ENCODE measurements around the gene ARL6IP1.
"Not testable (repeated sequence)": the region's sequence is repeated elsewhere in the genome, so short reads cannot be mapped to it uniquely, and the experiment has no call there.

Gene ARL6IP1

DNA sequence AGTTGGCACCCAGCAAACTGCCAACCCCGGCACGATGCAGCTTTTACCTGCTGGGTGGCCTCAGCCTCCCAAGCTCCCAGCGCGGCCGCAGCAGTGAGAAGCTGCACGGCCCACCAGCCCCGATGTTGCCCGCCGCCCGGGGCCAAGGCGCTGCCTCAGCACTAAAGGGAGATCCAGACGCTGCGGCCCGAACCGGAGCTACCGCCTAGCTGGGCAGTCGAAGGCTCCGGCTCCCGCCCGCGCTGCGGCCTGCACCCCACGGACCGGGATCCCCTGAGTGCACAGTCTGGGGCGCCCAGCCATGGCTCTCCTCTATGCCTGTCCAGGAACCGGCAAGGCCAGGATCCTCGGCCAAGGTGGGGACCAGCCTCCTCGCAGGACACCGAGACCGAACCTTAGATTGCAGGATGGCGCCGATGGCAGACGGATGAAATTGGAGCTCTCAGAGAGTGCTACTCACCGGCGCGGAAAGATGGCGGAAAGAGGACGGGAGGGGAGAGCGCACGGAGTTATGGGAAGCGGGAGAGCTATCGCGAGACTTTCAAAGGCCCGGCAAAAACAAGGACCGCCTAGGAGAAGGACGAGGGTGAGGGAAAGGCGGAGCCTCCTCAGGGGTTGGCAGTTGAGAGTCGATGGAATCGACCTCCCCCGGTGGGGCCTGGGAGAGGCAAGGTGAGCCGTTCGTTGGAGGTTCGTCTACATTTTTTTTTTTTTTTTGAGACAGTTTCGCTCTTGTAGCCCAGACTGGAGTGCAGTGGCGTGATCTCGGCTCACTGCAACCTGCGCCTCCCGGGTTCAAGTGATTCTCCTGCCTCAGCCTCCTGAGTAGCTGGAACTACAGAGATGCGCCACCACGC lies 11.3 kb downstream of the ARL6IP1 start, which contains the start of gene RPS15A:
Gene RPS15A, minus strand, starts transcription at position 485 of the 857 bp plus-strand sequence. CDS start 1,221 bp downstream, outside the sequence.
- Histone ChIP-seq H3K36me3 (replicated peaks) (peaks cover 89% of the 10 kb centered on the region), H3K4me1 (peaks cover 27% of the 10 kb centered on the region), H3K4me3 (peak within 1 kb of the TSS; percentile 95), H3K9me3 (no peaks in the 10 kb centered on the region; the same call in 1 of the 2 replicates), H3K27me3 (ENCODE audit: low read depth) (no peaks in the 10 kb centered on the region)
- peak; percentile 97 for DNase-seq (ENCODE audit: low spot score in 2 of 2)
- in situ Hi-C loops (cut with MboI; ENCODE audit: low sequenced_read_pairs) = no loop called here

DNA sequence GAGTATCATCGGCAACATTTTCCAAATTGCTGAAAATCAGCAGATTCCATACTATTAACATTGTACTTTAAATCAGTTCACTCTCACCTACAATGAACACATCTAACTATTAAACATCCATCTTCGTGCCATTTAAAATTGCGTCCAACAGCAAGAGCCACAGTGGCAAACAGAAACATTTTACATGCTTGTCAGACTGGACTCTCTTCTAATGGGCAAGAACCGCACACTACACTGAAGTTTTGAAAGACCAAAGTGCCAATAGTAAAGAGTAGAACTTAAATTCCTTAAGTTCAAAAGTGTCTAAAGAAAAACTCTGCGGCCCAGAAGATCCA lies 11.9 kb downstream of the ARL6IP1 start:
- DNase-seq (ENCODE audit: low spot score in 2 of 2) = no peak
- in situ Hi-C loops (cut with MboI; ENCODE audit: low sequenced_read_pairs) = no loop called here

DNA sequence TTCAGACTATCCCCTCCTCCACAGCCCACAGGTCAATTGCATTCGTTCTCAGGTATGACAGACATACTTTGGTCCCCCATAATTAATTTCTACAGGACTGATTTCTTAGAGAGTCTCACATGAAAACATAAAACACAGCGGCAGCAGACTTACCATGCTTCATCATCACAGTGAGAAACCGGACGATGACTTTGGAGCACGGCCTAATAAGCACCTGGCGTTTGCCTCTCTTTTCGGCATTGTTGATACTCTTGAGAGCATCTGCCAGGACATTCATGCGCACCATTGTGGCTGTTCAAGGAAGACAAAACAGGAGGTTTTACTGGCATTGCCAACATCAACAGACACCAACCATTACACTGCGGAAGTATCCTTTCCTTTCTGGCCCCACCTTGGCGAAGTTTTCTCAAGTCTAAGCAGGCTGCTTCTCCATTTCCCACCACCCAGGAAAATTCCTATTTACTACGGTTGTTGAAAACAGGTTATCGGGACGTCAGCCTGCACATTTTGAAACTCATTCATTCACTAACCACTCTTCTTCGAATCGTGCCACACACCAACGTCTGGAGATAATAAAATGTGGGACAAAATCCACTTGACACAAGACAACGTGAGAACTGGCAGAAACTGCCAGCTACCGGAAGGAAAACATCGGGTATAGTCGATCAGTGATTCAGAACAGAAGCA lies 12.4 kb downstream of the ARL6IP1 start:
- no peaks in the 10 kb centered on the region; the same call in 1 of the 2 replicates for H3K9me3 ChIP-seq
- H3K27me3 ChIP-seq (ENCODE audit: low read depth) = no peaks in the 10 kb centered on the region
- in situ Hi-C loops (cut with MboI; ENCODE audit: low sequenced_read_pairs) = no loop called here
- peaks cover 89% of the 10 kb centered on the region for H3K36me3 ChIP-seq (replicated peaks)
- H3K4me3 ChIP-seq = peak overlapping the region; percentile 95
- no peak for DNase-seq (ENCODE audit: low spot score in 2 of 2)
- H3K4me1 ChIP-seq = peaks cover 27% of the 10 kb centered on the region

More for the DNA sequence above, 11.9 kb downstream of the ARL6IP1 start:
- H3K4me1 ChIP-seq = peaks cover 27% of the 10 kb centered on the region
- H3K27me3 ChIP-seq (ENCODE audit: low read depth) = no peaks in the 10 kb centered on the region
- peaks cover 89% of the 10 kb centered on the region for H3K36me3 ChIP-seq (replicated peaks)
- peak overlapping the region; percentile 95 for H3K4me3 ChIP-seq
- H3K9me3 ChIP-seq = no peaks in the 10 kb centered on the region; the same call in 1 of the 2 replicates

GRCh38 chr16:18784917-18785623 lies 16.3 kb downstream of the ARL6IP1 start:
- DNase-seq (ENCODE audit: low spot score in 2 of 2) = no peak
- no peaks in the 10 kb centered on the region for H3K27me3 ChIP-seq (ENCODE audit: low read depth)
- in situ Hi-C loops (cut with MboI; ENCODE audit: low sequenced_read_pairs) = no loop called here
- no peaks in the 10 kb centered on the region for H3K9me3 ChIP-seq
- peaks cover 78% of the 10 kb centered on the region for H3K36me3 ChIP-seq (replicated peaks)
- H3K4me3 ChIP-seq = no peak overlapping the region
- H3K4me1 ChIP-seq = peaks cover 27% of the 10 kb centered on the region

- Histone ChIP-seq H3K4me1 (peaks cover 27% of the 10 kb centered on the region), H3K4me3 (no peak overlapping the region), H3K36me3 (replicated peaks) (peaks cover 65% of the 10 kb centered on the region), H3K27me3 (ENCODE audit: low read depth) (no peaks in the 10 kb centered on the region), H3K9me3 (no peaks in the 10 kb centered on the region)
- in situ Hi-C loops (cut with MboI; ENCODE audit: low sequenced_read_pairs) = no loop called here
- no peak for DNase-seq (ENCODE audit: low spot score in 2 of 2)
Observed at GRCh38 chr16:18783430-18784341, 17.7 kb downstream of the ARL6IP1 start.

- DNase-seq (ENCODE audit: low spot score in 2 of 2) = no peak
- in situ Hi-C loops (cut with MboI; ENCODE audit: low sequenced_read_pairs) = no loop called here
- H3K4me1 ChIP-seq = peaks cover 24% of the 10 kb centered on the region
- no peaks in the 10 kb centered on the region for H3K27me3 ChIP-seq (ENCODE audit: low read depth)
- peaks cover 58% of the 10 kb centered on the region for H3K36me3 ChIP-seq (replicated peaks)
- no peaks in the 10 kb centered on the region for H3K9me3 ChIP-seq
- no peak overlapping the region for H3K4me3 ChIP-seq
Observed at GRCh38 chr16:18782697-18783429, 18.5 kb downstream of the ARL6IP1 start.

DNA sequence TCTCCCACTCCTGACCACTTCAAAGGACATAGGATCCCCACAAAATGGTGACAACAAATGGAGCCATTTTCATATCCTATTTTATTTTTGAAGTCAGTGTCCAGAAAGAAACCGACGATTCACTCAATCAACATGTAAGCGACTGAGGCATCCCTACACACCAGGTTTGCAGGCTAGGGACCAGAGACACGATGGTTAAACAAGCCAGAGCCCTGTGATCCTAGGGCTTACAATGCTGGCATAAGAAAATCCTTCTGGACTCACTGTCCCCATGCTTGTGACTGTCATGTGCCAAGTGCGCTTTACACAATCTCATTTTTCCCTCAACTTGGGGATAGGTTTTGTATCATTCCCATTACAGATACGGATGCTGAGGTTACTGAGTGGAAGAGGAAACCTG lies 20.1 kb downstream of the ARL6IP1 start:
- H3K36me3 ChIP-seq (replicated peaks) = peaks cover 50% of the 10 kb centered on the region
- in situ Hi-C loops (cut with MboI; ENCODE audit: low sequenced_read_pairs); H3K9me3 ChIP-seq; DNase-seq (ENCODE audit: low spot score in 2 of 2); H3K4me3 ChIP-seq; H3K27me3 ChIP-seq (ENCODE audit: low read depth): not testable (repeated sequence)
- peaks cover 17% of the 10 kb centered on the region for H3K4me1 ChIP-seq

GRCh38 chr16:18780460-18781026 lies 20.8 kb downstream of the ARL6IP1 start:
- DNase-seq (ENCODE audit: low spot score in 2 of 2); H3K9me3 ChIP-seq; H3K27me3 ChIP-seq (ENCODE audit: low read depth); in situ Hi-C loops (cut with MboI; ENCODE audit: low sequenced_read_pairs); H3K4me3 ChIP-seq: not testable (repeated sequence)
- Histone ChIP-seq H3K4me1 (peaks cover 13% of the 10 kb centered on the region), H3K36me3 (replicated peaks) (peaks cover 43% of the 10 kb centered on the region)

GRCh38 chr16:18777664-18778063 lies 23.7 kb downstream of the ARL6IP1 start:
- in situ Hi-C loops (cut with MboI; ENCODE audit: low sequenced_read_pairs); H3K9me3 ChIP-seq; H3K27me3 ChIP-seq (ENCODE audit: low read depth); DNase-seq (ENCODE audit: low spot score in 2 of 2); H3K4me3 ChIP-seq; H3K4me1 ChIP-seq: not testable (repeated sequence)
- H3K36me3 ChIP-seq (replicated peaks) = peaks cover 14% of the 10 kb centered on the region

- in situ Hi-C loops (cut with MboI; ENCODE audit: low sequenced_read_pairs); H3K27me3 ChIP-seq (ENCODE audit: low read depth); H3K4me1 ChIP-seq; H3K9me3 ChIP-seq; H3K36me3 ChIP-seq (replicated peaks); H3K4me3 ChIP-seq: not testable (repeated sequence)
- DNase-seq (ENCODE audit: low spot score in 2 of 2) = peak in 1 of 2 experiments; percentile 76
Observed at GRCh38 chr16:18776334-18776733, 25.0 kb downstream of the ARL6IP1 start.

DNA sequence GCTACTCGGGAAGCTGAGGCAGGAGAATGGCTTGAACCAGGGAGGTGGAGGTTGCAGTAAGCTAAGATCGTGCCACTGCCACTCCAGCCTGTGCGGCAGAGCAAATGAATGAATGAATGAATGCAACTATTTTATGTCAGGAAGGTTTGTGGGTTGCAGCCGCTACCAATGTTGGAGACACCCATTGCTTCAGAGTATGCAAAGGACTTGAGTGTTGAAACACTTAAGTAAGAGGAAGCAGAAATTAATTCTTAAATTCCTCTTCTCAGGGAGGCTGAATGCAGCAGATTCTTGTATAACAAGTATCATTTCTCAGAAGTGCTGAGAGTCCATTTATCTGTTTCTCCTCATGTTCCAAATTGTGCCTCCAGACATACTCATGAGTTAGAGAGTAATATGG lies 26.7 kb downstream of the ARL6IP1 start:
- H3K4me1 ChIP-seq; in situ Hi-C loops (cut with MboI; ENCODE audit: low sequenced_read_pairs); H3K9me3 ChIP-seq; DNase-seq (ENCODE audit: low spot score in 2 of 2); H3K4me3 ChIP-seq; H3K27me3 ChIP-seq (ENCODE audit: low read depth); H3K36me3 ChIP-seq (replicated peaks): not testable (repeated sequence)

GRCh38 chr16:18772171-18772570 lies 29.2 kb downstream of the ARL6IP1 start:
- H3K4me1 ChIP-seq; DNase-seq (ENCODE audit: low spot score in 2 of 2); H3K27me3 ChIP-seq (ENCODE audit: low read depth); H3K4me3 ChIP-seq; in situ Hi-C loops (cut with MboI; ENCODE audit: low sequenced_read_pairs); H3K9me3 ChIP-seq; H3K36me3 ChIP-seq (replicated peaks): not testable (repeated sequence)

Data from HAP-1 (cell line).